Measurements from ENCODE around the gene TBCC.
A peak's percentile ranks its signal among the peaks of the same experiment; 100 is the strongest.
"Not testable (repeated sequence)": the region's sequence is repeated elsewhere in the genome, so short reads cannot be mapped to it uniquely, and the experiment has no call there.

The TBCC gene

DNA sequence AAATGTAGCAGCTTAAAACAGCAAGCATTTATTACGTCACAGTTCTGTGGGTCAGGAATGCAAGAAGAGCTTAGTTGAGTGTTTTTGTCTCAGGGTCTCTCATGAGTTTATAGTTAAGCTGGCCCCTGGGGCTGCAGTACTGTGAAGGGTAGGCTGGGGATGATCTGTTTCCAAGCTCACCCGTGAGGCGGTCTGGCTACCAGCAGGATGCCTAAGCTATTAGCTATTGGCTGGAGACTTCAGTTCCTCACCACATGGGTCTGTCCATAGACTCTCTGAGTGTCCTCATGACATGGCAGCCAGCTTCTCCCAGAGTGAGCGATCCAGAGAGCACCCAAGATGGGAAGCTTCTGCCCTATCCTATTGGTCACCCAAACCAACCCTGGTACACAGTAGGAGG lies 23.1 kb upstream of the TBCC start:
- DNase-seq, result no peak

DNA sequence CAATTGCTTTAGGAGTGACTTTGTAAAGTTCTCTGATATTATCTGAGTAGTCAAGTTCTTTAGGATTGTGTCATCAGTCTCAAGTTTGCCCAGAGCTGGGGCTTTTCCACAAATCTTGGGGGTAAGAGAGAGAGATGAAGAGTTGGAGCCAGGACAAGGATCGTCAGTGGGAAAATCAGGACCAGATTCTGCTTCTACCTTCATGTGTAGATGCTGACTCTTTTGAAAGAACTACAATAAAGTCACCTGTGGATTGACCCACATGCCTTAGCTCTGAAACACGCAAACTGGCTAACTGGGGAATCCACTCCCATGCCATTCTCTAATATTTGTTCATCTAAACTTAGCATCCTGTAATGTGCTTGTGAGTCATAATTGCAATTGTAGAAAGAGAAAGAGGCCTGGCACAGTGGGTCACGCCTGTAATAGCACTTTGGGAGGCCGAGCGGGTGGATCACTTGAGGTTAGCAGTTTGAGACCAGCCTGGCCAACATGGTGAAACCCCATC lies 20.3 kb upstream of the TBCC start:
- DNase-seq, result no peak

DNA sequence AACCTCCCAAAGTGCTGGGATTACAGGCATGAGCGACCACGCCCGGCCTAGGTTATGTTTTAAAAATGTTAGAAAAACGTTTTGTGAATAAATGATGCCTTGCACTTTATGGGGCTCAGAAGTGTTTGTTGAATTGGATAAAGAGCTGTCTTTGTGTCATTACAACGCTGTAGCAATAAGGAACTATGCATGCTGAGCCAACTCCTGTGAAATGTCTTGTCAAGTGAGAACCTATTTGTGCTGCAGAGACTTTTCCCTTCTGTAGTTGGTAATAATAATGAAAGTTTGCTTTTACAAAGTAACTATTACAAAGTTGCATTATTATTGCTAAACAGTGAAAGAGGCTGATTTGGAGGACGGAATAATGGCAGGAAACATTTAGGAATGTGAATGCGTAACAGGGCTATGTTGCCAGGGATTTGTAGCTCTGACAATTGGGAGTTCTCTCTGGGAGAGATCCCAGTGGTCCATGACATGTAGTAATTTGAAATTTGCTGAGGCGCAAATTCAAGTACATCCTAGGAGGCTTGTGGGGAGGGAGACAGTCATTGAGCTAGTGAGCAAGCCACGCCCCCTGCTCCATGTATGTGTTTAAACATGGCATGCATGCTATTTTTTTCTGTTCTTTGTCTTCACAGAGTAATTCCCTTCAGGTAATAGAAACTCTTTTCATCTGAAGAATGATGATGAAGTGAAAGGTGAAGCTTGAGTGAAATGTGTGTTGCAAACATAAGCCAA lies 19.2 kb upstream of the TBCC start:
- no peak for DNase-seq

DNA sequence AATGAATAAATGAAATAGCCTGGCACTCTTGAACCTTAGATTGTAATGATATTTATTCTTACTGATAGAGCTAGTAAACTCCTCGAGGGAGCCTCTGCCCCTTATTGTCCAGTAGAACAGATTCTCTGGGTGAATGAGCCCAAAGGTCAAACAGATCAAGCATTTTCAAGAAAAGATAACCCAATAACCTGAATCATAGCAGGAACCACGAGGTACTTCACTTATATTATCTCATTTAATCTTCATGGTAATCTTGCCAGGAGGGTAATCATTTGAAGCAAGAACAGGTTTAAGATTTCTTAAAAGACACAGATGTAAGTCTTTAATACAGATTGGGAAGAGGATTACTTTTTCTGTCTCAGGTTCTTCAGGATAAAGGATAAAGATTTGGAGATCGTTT lies 17.0 kb upstream of the TBCC start:
- DNase-seq, result no peak

DNA sequence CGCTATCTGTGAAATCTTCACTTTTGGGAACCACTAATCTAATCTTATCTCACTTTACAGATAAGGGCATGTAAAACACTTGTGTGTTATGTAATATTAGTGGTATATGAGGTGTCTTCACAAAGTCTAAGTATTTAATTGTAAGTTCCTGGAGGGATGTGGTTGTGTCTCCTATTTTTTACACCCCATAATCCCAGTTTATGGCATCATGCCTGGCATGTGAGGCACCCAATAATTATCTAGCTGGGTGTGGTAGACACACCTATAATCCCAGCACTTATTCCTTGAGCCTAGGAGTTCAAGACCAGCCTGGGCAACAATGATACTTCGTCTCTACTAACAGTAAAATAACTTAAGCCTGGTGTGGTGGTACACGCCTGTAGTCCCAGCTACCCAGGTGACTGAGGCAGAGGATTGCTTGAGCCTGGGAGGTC lies 16.5 kb upstream of the TBCC start:
- no peak for DNase-seq

DNA sequence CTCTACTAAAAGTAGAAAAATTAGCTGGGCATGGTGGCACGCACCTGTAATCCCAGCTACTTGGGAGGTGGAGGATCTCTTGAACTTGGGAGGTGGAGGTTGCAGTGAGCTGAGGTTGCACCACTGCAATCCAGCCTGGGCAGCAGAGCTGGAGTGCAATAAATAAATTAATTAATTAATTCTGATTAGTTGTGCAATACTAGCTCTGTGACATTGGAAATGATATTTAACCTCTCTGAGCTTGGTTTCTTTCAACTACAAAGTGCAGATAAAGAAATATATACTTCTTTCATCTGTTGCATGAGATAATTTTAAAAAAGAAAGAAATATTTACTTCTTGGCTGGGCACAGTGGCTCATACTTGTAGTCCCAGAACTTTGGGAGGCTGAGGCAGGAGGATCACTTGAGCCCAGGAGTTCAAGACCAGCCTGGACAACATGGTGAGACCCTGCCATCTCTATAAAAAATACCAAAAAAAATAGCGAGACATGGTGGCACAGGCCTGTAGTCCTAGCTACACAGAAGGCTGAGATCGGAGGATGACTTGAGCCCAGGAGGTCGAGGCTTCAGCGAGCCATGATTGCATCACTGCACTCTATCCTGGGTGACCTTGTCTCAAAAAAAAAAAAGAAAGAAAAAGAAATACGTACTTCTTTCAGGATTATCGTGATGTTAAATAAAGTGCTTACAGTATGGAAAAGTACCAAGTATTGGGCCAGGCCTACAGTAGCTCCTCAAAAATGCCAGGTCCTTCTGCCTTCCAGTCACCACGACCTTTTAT lies 15.6 kb upstream of the TBCC start:
- DNase-seq, result no peak

DNA sequence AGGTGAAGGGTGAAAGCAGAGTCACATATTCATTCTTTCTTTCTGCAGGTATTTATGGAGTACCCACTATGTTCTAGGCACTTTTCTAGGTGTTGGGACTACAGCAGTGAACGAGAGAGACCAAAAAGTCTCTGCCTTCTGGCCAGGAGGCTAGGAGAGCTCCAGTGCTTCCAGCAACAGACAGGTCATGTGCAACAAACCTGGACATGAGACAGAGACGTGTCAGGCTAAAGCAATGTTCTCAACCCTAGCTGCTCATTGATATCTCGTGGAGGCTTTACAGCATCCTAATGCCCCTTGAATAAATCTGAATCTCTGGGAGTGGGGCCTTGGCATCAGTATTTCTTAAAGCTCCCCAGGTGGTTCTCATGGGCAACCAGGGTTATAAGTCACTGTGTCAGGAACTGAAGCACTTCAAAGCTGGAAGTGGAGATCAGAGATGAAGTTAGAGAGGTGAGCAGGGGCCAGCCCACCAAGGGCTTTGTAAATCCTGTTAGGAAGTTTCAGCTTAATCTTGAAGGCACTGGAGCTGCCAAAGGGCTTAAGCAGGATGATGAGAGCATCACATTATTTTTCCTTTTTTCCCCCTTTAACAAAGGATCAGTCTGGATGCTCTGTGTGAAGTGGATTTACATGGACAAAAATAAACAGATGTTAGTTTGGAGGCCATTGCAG lies 13.0 kb upstream of the TBCC start:
- no peak for DNase-seq

DNA sequence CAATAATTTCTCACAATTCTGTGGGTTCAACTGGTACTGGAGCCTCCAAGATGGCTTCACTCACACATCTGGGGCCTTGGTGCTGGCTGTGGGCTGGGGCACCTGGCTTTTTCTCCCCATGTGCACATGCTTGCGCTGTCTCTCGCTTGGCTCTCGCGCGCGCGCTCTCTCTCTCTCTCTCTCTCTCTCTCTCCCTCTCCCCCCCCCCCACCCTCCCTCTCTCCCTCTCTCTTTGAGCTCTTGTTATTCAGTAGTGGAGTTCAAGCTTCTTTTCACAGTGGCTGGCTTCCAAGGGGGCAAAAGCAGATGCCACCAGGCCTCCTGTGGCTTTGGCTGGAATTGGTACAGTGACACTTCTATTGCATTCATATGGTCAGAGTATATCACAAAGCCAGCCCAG lies 10.8 kb upstream of the TBCC start:
- DNase-seq, result no peak

DNA sequence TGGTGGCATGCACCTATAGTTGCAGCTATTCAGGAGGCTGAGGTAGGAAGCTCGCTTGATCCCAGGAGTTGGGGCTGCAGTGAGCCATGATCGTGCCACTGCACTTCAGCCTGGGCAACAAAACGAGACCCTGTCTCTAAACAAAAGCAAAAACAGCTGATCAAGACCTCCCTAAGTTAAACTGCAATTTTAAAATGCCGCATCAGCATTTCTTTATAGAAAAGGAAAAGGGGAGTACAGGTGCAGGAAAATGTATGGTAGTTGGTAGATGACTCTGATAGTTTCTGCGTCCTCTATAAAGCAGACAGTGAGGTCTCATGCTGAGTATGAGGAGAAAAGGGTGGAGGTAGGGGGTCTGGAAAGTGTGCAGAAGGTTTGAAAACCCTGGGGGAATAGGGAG lies 8.9 kb upstream of the TBCC start:
- no peak for DNase-seq

DNA sequence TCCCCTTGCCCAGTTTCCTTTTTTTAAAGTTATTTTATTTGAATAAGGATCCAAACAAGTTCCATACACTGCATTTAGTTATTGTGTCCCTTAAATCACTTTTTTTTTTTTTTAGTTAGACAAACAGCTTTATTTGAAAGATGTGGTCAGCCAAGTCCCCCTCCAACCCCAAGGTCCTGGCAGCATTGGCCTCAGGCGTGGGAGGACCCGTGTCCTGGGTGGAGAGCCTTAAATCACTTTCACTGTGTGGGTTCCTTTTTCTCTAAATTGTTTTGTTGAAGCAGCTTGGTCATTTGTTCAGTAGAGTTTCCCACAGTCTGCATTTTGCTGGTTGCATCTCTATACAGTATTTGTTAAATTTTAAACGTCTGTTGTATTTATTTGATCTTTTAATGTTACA lies 5.2 kb upstream of the TBCC start:
- no peak for DNase-seq

DNA sequence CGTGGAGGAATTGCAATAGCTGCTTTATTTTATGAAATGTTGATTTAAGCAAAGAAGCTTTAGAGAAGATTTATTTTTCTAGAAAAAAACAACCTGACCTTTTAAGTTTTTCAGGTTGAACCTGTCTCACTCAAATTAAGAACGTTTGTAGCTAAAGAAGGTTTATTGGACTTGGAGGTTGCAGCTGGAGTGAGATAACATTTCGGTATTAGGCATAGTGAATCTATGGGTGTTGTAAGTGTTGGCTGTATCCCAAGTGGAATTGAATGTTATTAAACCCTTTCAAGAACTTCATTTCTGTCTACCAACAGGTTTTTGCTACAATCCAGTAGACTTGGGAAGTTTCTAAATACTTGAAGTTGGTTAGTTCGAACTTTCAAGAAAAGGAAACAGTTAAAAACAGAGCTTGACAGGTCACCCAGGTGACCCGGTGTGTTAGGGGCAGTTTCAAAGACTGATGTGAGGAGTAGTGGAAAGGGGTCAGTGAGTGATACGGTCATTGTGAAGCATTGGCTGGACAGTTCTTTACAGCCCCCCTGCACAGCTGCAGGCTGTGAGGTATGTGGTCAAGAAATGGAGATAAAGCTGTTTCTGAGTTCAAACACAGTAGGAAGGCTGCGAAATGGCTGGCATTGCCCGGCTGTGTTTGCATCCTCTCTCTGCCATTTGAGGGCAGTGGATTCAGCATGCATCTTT lies 2.4 kb upstream of the TBCC start:
- DNase-seq, result no peak

DNA sequence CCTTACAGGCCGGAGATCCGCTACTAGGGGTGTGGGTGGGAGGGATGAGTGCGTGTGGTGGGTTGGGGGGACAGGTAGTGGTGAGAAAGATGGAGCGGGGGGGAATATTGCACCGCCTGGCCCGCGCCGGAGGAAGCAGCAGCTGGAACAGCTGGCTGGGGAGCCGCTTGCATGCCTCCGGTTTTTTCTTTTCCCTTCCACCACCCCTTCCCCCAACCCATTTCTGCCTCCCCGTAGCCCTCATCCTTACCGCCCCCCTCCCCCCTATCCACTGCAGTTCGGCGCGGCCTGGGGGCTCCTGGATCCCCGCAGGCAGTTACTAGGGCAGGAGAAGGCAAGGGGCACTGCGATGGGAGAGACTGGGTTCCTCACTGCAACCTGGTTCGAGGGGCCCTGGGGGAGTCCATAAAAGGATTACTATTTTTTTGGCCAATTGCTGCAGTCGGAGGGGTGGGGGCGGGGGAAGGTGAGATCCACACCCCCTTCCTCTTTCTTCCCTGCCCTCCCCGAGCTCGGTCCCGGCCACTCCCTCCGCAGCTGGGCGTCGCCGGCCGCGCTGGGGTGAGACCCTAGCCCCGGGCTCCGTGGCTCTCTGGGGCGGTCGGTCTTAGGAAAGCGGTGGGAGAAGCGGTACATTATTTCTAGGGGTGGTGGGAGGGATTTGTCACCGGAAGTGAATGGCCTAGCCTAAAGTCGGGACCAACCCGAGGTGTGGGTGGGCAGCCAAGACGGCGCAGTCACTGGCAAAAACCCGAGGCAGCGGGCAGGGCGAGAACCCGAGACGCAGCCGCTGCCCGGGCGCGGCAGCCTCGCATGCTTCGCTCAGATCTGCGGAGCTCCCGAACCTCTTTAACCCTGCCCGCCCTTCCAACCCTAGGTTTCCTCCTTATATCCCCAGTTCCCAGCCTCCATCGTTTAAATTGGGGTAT lies 824 bp upstream of the TBCC start:
- DNase-seq, result peak; percentile 62

DNA sequence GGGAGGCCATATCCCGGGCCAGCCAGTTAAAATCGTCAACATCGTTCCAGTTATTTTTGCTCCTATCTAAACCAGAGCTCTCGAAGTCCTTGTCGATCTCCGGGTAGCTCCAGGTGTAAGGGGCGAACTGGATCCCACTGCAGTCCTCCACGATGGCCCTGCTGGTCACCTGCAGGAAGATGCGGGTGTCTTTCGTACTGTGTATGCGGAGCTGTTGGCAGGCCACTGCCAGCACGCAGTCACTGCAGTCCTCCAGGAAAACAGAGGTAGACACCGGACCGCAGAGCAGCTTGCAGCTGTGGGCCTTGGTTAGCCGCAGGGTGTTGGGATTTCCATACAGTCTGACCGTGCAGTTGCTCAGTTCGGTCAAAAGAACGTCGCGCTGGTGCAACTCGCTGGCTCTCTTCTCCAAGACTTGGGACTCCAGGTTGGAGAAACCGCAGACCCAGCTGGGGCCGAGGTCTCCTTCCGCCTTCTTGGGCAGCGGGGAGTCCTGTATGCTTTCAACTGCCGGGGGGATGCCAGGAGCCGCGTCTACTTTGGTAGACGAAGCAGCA lies 742 bp downstream of the TBCC start:
- no peak for DNase-seq

DNA sequence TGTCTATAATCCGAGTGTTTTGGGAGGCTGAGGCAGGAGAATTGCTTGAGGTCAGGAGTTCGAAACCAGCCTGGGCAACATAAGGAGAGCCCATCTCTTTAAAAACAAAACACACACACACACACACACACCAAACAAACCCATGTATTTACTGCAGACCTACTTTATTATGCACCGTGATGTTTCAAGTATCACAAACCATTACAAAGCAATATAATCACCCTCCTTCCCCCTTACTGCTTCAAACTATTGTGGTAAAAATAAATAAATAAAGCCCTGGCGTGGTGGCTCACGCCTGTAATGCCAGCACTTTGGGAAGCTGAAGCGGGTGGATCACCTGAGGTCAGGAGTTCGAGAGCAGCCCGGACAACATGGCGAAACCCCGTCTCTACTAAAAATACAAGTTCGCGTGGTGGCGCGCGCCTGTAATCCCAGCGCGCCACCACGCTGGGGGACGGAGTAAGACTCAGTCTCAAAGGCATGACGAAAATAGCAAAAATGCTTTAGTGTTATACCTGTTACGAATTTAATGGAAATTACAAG lies 1.5 kb downstream of the TBCC start:
- DNase-seq, result no peak

DNA sequence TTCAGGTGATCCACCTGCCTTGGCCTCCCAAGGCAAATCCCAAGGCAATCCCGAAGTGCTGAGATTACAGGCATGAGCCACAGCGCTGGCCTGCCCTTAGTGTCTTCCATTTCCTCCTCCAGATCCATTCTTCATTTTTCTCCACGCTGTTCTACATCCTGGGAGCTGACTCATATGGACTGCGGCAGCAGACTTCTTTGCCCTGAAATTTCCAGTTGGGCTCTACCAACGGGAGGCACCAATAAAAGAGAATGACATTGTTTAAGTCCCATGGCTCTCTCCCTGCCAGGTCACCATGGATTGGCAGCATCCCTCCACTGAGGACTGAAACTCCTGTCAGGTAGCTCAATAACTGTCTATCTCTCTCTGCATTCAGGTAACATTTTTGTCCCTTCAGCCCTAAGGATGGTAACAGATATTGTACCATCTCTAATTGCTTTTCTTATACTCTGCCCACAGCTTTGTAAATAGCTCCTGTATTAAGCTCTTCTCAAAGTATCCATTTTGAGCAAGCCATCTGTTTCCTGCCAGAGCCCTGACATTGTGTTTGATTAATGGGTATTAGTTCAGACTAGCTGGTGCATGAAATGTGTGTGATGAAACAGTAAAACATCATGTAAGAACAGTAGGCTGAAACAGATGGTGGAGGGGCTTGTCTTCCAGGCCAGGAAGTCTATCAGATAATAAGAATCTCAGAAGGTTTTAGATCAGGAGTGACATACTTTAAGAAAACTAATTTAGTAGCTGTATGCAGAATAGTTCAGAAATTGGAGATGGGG lies 3.6 kb downstream of the TBCC start:
- DNase-seq, result no peak

DNA sequence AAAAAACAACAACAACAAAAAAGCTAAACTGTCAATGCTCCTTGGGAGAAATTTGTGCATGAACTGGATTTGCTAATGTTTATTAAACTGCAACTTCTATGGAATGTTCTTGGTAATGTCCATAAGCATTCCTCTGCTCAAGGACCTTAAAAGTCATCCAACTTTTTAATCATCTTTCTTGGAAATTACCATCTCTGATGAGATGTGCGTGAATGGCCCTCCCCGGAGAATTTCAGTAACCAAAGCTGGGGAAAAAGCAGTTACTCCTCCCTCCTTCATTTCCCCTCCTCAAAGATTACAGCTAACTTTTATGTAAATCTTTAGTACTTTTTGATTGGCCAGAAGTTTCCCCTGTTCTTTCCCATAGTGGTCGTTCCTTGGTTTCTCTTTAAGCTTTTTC lies 5.2 kb downstream of the TBCC start:
- no peak for DNase-seq

DNA sequence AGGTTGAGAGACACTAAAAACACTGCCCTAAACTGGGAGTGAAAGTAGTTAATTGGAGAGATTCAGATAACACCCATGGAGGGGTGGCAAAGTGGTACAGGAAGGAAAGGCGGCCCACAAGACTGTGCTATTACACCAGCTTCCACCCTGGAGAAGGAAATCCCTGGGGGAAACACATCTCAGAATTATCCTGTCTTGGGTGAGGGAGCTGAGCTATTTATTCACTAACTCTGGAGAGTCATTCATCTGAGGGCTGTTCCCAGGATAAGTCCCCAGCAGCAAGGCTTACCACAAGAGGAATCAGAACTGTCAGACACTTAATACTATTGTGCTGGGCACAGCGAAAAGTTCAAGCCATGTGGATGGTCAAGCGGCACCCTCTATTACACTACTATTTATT lies 9.9 kb downstream of the TBCC start:
- DNase-seq, result no peak

DNA sequence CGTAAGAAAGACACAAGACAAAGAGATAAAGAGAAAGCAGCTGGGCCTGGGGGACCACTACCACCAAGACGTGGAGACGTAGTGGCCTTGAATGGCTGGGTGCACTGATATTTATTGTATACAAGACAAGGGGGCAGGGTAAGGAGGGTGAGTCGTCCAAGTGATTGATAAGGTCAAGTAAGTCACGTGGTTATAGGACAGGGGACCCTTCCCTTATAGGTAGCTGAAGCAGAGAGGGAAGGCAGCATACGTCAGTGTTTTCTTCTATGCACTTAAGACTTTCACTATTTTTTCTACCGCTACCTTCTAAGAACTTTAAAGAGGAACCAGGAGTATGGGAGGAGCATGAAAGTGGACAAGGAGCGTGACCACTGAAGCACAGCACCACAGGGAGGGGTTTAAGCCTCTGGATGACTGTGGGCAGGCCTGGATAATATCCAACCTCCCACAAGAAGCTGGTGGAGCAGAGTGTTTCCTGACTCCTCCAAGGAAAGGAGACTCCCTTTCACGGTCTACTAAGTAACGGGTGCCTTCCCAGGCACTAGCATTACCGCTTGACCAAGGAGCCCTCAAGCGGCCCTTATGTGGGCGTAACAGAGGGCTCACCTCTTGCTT lies 11.9 kb downstream of the TBCC start:
- not testable (repeated sequence) for DNase-seq

DNA sequence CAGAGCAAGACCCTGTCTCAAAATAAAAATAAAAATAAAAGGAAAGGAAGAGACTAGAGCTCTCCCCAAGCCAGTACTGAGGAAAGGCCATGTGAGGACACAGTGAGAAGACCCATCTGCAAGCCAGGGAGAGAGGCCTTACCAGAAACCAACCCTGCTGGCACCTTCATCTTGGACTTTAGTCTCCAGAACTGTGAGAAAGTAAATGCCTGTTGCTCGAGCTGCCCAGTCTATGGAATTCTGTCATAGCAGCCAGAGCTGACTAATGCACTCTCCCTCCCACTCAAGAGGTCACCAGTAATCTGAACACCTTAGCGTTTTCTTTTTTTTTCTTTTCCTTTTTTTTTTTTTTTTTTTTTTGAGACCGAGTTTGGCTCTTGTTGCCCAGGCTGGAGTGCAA lies 16.2 kb downstream of the TBCC start:
- no peak for DNase-seq

DNA sequence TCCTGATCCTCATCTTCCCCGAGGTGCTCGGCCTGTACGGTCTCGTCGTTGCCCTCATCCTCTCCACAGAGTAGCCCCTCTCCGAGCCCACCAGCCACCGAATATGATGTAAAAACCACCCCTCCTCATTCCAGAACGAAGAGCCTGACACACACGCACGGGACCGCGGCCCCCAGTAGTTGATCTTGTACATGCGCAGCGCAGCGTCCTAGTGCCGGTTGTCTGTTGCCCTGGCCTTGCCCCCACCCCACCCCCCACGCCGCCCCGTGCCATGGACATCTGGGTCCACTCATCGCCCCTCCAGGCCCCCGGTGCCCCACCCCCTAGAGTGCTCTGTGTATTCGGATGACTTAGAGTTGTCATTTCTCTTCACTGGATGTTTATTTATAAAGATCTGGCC lies 18.3 kb downstream of the TBCC start:
- DNase-seq, result no peak
